ENCODE results near the gene NCEH1.

The NCEH1 gene

DNA sequence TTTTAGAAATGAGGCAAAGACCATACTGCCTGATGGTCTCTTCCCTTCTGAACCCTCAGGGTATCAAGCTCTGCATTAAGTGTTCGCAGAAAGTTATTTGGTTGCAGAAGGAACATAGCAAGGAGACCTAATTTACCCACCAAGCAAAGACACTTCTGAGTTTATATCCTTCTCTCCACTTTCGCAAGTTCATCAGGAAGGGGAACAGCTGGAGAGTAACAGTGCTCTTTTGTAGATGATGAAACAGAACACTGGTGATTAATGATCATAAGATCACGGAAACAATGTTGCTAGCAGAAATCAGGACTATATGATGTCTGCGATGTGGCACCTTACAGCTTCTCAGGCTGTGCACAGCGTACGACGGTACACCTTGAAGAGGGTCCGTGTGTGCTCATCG is 62.1 kb downstream of the NCEH1 start:
- Histone ChIP-seq H3K9ac (ENCODE audit: low read length) (no peak overlapping the region), H3K4me1 (ENCODE audit: control insufficient read depth, insufficient read depth, low read length) (peaks cover 6% of the 10 kb centered on the region), H3K27me3 (ENCODE audit: control insufficient read depth, insufficient read depth, low read length) (no peaks in the 10 kb centered on the region), H3K4me3 (ENCODE audit: low read length) (no peak overlapping the region), H3K9me3 (ENCODE audit: control insufficient read depth, low read length) (no peaks in the 10 kb centered on the region), H3K36me3 (ENCODE audit: control insufficient read depth, insufficient read depth, low read length) (no peaks in the 10 kb centered on the region)

DNA sequence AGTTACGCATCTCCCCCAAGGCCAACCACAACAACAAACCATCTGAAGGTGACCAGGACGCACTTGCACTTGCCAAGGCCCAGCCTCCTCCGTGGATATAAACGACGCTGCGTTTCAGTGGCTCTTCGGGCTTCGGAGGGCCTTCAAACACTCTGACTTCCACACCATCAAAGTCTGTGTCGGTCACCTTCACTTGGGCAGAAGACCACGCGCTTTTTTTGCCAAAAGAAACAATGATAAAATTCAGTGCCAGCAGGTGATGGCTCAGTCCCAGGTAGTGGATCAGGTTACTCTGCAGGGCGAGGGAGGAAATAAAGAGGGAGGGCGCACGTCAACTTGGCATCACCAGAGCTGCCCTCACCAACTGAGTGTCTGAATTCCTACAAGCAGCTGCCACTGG is 63.0 kb downstream of the NCEH1 start:
- no peaks in the 10 kb centered on the region for H3K9me3 ChIP-seq (ENCODE audit: control insufficient read depth, low read length)
- H3K4me3 ChIP-seq (ENCODE audit: low read length): no peak overlapping the region
- H3K9ac ChIP-seq (ENCODE audit: low read length): no peak overlapping the region
- H3K27me3 ChIP-seq (ENCODE audit: control insufficient read depth, insufficient read depth, low read length): no peaks in the 10 kb centered on the region
- no peaks in the 10 kb centered on the region for H3K36me3 ChIP-seq (ENCODE audit: control insufficient read depth, insufficient read depth, low read length)
- H3K4me1 ChIP-seq (ENCODE audit: control insufficient read depth, insufficient read depth, low read length): no peaks in the 10 kb centered on the region

DNA sequence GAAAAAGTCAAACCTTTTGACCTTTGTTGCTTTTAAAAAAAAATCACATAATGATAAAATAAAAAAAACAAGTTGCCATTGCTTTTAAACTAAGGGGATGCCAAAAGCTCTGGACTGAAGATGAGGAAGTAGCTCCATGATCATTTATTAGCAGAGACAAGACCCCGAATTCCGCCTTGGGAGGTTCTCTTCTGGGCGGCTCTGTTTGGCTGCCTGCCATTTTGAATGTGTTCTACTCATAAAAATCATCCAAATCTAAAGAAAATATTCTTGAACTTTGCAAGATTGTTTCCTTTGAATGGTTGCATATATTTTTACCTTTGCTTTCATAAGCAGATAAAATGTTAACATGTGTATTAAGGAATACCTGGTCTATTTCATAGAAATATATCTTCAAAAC is 63.8 kb downstream of the NCEH1 start:
- H3K4me3 ChIP-seq (ENCODE audit: low read length): no peak overlapping the region
- no peaks in the 10 kb centered on the region for H3K27me3 ChIP-seq (ENCODE audit: control insufficient read depth, insufficient read depth, low read length)
- no peak overlapping the region for H3K9ac ChIP-seq (ENCODE audit: low read length)
- H3K36me3 ChIP-seq (ENCODE audit: control insufficient read depth, insufficient read depth, low read length): no peaks in the 10 kb centered on the region
- H3K9me3 ChIP-seq (ENCODE audit: control insufficient read depth, low read length): no peaks in the 10 kb centered on the region
- H3K4me1 ChIP-seq (ENCODE audit: control insufficient read depth, insufficient read depth, low read length): no peaks in the 10 kb centered on the region

DNA sequence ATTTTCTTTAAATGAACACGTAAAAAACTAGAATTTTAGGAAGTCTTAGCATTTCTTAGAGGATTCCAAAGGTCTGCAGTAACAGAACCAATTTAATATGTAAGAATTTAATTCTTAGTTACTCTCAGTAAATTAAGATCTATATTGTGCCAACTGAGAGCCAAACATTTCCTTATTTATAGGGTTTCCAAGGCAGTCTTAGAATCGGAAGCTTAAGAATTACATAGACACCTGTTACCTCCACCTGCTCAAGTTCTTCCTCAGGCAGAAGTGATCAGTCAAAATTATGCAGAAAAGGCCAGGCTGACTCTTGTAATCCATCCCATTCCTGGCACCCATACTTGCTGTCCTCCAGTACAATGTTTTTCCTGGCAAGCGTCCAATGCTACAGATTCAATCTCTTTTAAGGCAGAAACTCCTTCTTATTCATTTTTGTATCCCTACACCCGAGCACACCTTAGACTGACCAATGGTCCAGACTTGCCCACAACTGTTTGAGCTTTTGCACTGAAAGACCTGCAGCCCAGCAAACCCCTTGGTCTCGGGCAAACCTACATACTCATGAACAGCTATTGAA is 64.3 kb downstream of the NCEH1 start:
- H3K27me3 ChIP-seq (ENCODE audit: control insufficient read depth, insufficient read depth, low read length): no peaks in the 10 kb centered on the region
- H3K9me3 ChIP-seq (ENCODE audit: control insufficient read depth, low read length): no peaks in the 10 kb centered on the region
- no peak overlapping the region for H3K4me3 ChIP-seq (ENCODE audit: low read length)
- H3K4me1 ChIP-seq (ENCODE audit: control insufficient read depth, insufficient read depth, low read length): no peaks in the 10 kb centered on the region
- no peak overlapping the region for H3K9ac ChIP-seq (ENCODE audit: low read length)
- H3K36me3 ChIP-seq (ENCODE audit: control insufficient read depth, insufficient read depth, low read length): no peaks in the 10 kb centered on the region

DNA sequence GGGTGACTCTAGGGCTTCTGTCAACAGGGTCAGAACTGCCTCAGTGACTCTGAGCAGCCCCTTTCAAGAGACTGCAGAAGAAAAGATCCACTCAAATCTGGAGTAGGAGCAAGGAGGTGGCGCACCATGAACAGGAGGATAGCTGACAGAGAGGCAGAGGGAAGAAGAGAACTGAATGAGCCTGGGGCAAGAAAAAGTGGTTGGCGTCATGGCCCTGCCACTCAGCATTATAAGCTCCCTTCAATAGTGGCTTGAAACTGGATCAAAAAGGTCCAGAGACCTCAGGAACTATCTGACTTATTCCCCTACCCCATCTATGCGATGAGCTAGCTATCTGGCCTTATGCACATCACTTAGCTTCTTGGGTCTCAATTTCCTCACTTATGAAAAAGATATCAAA is 66.6 kb downstream of the NCEH1 start:
- H3K9ac ChIP-seq (ENCODE audit: low read length): no peak overlapping the region
- no peak overlapping the region for H3K4me3 ChIP-seq (ENCODE audit: low read length)
- no peaks in the 10 kb centered on the region for H3K9me3 ChIP-seq (ENCODE audit: control insufficient read depth, low read length)

DNA sequence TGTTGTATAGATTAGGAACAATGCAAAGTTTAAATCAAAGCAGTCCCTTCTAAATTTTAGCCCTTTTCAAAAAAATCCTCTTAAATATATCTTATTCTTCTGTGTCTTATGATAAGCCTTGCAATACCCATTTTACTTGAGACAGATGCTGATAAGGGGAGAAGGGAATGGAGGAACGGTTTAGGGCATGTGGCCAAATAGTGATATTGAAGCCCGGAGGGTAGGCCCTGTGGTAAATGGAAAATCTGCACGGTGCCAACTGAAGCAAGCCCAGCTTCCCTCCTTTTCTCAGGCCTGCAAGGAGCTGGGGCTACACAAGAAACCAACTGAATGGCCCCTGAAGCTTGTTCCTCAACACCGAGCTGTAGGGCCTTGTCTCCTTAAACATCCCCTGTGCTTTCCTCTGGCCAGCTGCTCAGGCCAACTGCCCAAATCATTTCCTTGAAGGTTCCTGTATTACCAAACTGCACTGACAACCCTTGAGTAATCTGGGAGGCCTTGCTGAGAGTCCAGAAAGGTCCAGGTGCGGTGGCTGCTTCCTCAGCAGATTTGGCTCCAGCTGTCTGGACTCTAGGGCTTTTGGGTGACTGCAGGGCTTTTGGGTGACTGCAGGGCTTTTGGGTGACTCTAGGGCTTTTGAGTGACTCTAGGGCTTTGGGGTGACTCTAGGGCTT is 67.2 kb downstream of the NCEH1 start:
- Histone ChIP-seq H3K9me3 (ENCODE audit: control insufficient read depth, low read length) (no peaks in the 10 kb centered on the region), H3K36me3 (ENCODE audit: control insufficient read depth, insufficient read depth, low read length) (no peaks in the 10 kb centered on the region), H3K9ac (ENCODE audit: low read length) (no peak overlapping the region), H3K4me1 (ENCODE audit: control insufficient read depth, insufficient read depth, low read length) (no peaks in the 10 kb centered on the region), H3K4me3 (ENCODE audit: low read length) (no peak overlapping the region), H3K27me3 (ENCODE audit: control insufficient read depth, insufficient read depth, low read length) (no peaks in the 10 kb centered on the region)

More for the DNA sequence above, 66.6 kb downstream of the NCEH1 start:
- Histone ChIP-seq H3K36me3 (ENCODE audit: control insufficient read depth, insufficient read depth, low read length) (no peaks in the 10 kb centered on the region), H3K4me1 (ENCODE audit: control insufficient read depth, insufficient read depth, low read length) (no peaks in the 10 kb centered on the region), H3K27me3 (ENCODE audit: control insufficient read depth, insufficient read depth, low read length) (no peaks in the 10 kb centered on the region)

DNA sequence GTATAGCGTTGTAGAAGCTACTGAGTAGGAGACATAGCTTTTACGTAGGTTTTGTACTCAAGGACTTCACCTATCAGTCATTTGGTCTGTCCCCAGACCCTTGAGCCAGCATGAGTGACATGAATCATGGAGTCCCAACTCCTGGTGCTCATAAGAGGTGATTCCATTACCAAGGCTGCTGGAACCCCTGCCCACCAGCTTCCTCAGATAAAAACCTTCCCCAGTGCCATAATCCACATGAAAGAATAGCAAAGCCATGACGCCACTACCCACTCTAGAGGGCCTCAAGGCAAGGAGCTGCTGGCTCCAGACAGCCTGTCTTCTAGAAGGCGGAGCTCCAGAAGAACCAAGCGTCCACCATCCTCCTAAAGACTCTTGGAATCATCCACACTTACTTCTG is 69.6 kb downstream of the NCEH1 start:
- no peaks in the 10 kb centered on the region for H3K4me1 ChIP-seq (ENCODE audit: control insufficient read depth, insufficient read depth, low read length)
- H3K4me3 ChIP-seq (ENCODE audit: low read length): no peak overlapping the region
- no peak overlapping the region for H3K9ac ChIP-seq (ENCODE audit: low read length)
- no peaks in the 10 kb centered on the region for H3K36me3 ChIP-seq (ENCODE audit: control insufficient read depth, insufficient read depth, low read length)
- H3K27me3 ChIP-seq (ENCODE audit: control insufficient read depth, insufficient read depth, low read length): no peaks in the 10 kb centered on the region
- H3K9me3 ChIP-seq (ENCODE audit: control insufficient read depth, low read length): no peaks in the 10 kb centered on the region

DNA sequence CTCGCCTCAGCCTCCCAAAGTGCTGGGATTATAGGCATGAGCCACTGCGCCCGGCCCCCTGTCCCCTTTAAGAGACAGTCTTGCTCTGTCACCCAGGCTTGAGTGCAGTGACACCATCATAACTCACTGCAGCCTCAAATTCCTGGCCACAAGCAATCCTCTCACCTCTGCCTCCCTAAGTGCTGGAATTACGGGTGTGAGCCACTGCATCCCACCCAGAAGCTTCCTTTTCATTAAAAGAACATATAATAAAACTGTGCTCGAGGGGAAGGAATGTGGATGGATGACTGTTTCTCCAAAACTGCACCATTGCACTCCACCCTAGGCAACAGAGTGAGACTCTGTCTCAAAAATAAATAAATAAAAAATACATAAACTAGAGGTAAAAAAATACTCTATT is 70.1 kb downstream of the NCEH1 start:
- no peaks in the 10 kb centered on the region for H3K9me3 ChIP-seq (ENCODE audit: control insufficient read depth, low read length)
- no peak overlapping the region for H3K9ac ChIP-seq (ENCODE audit: low read length)
- no peaks in the 10 kb centered on the region for H3K27me3 ChIP-seq (ENCODE audit: control insufficient read depth, insufficient read depth, low read length)
- H3K36me3 ChIP-seq (ENCODE audit: control insufficient read depth, insufficient read depth, low read length): no peaks in the 10 kb centered on the region
- no peaks in the 10 kb centered on the region for H3K4me1 ChIP-seq (ENCODE audit: control insufficient read depth, insufficient read depth, low read length)
- H3K4me3 ChIP-seq (ENCODE audit: low read length): no peak overlapping the region

DNA sequence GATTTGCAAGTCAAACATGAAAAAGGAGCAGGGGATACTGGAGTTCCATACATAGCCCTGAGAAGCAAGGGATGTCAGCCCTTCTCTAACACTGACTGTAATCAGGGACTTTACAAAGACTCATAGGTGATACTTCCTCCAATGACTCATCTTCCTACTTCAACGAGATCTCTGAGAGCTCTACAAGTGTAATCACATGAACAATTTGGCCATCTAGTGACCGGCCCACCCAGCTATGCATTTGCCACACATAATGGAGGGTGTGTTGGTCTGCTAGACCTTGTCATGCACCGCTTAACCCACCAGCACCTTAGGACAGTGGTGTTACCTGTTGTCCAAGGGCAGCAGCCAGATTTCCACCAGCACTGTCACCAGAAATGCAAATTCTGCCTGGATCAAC is 75.3 kb downstream of the NCEH1 start:
- Histone ChIP-seq H3K9me3 (ENCODE audit: control insufficient read depth, low read length) (no peaks in the 10 kb centered on the region), H3K4me3 (ENCODE audit: low read length) (no peak overlapping the region)

DNA sequence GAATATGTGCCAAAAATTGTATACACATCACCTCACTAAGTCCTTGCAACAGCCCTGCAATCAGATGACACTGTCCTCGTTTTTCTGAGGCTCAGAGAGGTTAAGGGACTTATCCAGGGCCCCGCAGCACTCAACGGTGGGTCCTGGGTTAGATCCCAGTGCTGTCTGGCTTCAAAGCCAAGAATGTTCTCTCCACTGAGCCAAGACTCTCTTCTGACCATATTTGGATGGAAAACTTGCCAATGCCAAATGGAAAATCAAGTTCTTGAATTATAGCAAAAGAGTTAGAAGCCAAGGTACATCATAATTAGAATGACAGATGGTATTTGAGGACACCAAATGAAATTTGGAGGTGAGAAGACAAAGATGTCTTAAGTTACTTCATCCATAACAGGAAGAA is 75.9 kb downstream of the NCEH1 start:
- Histone ChIP-seq H3K9me3 (ENCODE audit: control insufficient read depth, low read length) (no peaks in the 10 kb centered on the region), H3K4me1 (ENCODE audit: control insufficient read depth, insufficient read depth, low read length) (no peaks in the 10 kb centered on the region), H3K27me3 (ENCODE audit: control insufficient read depth, insufficient read depth, low read length) (no peaks in the 10 kb centered on the region), H3K4me3 (ENCODE audit: low read length) (no peak overlapping the region), H3K9ac (ENCODE audit: low read length) (no peak overlapping the region), H3K36me3 (ENCODE audit: control insufficient read depth, insufficient read depth, low read length) (peaks cover 5% of the 10 kb centered on the region)

More for the DNA sequence above, 75.3 kb downstream of the NCEH1 start:
- no peaks in the 10 kb centered on the region for H3K27me3 ChIP-seq (ENCODE audit: control insufficient read depth, insufficient read depth, low read length)
- no peaks in the 10 kb centered on the region for H3K4me1 ChIP-seq (ENCODE audit: control insufficient read depth, insufficient read depth, low read length)
- H3K9ac ChIP-seq (ENCODE audit: low read length): no peak overlapping the region
- peaks cover 5% of the 10 kb centered on the region for H3K36me3 ChIP-seq (ENCODE audit: control insufficient read depth, insufficient read depth, low read length)

DNA sequence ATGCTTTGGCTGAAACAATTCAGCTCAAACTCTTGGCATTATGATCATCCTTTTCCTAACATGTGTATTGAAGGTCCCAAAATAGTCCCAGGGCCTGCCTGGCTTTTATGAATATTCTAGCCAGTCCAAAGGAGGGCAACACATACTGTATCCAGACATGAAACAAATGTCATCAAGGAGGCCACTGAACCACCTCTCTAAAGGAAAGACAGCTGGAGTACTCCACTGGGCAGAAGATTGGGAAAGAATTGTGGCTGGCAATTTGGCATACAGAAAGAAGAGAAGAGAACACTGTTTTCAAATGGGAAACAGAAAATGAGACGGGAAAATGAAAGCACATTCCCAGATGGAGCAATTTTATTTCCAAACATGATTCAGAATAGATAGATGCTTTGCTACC is 80.6 kb downstream of the NCEH1 start:
- H3K36me3 ChIP-seq (ENCODE audit: control insufficient read depth, insufficient read depth, low read length): peaks cover 5% of the 10 kb centered on the region
- H3K4me3 ChIP-seq (ENCODE audit: low read length): no peak overlapping the region
- H3K9me3 ChIP-seq (ENCODE audit: control insufficient read depth, low read length): no peaks in the 10 kb centered on the region
- H3K27me3 ChIP-seq (ENCODE audit: control insufficient read depth, insufficient read depth, low read length): no peaks in the 10 kb centered on the region
- no peak overlapping the region for H3K9ac ChIP-seq (ENCODE audit: low read length)
- peaks cover 4% of the 10 kb centered on the region for H3K4me1 ChIP-seq (ENCODE audit: control insufficient read depth, insufficient read depth, low read length)

DNA sequence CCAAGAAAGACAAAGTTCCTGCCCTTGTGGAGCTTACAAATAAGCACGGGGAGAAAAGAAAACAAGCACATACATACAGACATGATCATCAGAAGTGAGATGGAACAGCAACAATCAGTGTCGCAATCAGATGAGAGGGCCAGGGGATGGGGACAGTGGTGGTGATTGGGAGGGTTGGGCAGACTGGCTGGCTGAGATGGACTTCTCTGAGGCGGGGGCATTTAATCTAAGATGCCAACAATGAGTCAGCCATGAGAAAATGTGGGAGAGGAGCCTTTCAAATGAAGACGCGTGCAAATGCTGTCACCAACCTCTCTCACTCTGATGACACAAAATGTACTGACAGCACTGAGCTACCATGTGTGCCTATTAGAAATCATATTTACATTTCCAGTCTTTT is 81.4 kb downstream of the NCEH1 start:
- Histone ChIP-seq H3K4me3 (ENCODE audit: low read length) (no peak overlapping the region), H3K9ac (ENCODE audit: low read length) (no peak overlapping the region), H3K27me3 (ENCODE audit: control insufficient read depth, insufficient read depth, low read length) (no peaks in the 10 kb centered on the region), H3K36me3 (ENCODE audit: control insufficient read depth, insufficient read depth, low read length) (peaks cover 5% of the 10 kb centered on the region), H3K4me1 (ENCODE audit: control insufficient read depth, insufficient read depth, low read length) (peaks cover 4% of the 10 kb centered on the region), H3K9me3 (ENCODE audit: control insufficient read depth, low read length) (no peaks in the 10 kb centered on the region)
